ENCODE measurements around the gene GUSB.

DNA sequence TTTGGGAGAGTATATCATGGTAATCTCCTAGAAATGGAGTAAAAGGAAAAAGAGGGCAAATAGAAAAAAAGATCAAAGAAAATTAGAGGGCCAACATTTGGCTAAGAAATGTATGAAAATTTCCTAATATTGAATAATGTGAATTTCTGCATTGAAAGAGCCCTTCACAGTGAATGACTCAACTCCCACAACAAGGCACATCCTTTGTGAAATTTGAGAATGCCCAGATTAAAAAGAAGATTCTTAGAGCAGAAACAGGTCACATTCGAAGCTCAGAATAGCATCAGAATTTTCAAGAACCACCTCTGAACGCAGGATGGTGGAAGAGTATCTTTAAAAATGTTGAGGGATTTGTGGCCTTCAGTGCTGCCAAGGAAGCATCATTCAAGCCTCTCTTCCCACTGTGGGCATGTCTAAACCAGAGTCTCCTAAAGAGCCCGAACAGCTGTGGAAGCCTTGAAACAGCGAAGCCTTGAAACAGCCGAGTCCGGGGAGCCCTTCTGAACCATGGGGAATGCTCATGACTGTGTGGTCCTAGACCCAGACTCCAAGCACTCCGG, 43.6 kb downstream of the GUSB start:
- TF ChIP-seq ZNF274 (IDR thresholded peaks at IDR 0.05; ENCODE audit: low read depth, low read length) (no peak), YY1 (IDR thresholded peaks at IDR 0.05; ENCODE audit: insufficient read depth, insufficient read length) (no peak), SUZ12 (IDR thresholded peaks at IDR 0.05; ENCODE audit: extremely low read depth, insufficient read depth, insufficient read length) (no peak)
